Mucosa of gallbladder (tissue), 1 donor: ENCODE data around the gene KRTAP4-9. TPM values are rescaled to one million over a fixed set of nuclear protein-coding genes. Genes with fewer than 3 reads are reported as not detected.
"Not testable (repeated sequence)": the region's sequence is repeated elsewhere in the genome, so short reads cannot be mapped to it uniquely, and the experiment has no call there.

Source experiments
- DNase-seq: peaks from one replicate; pipeline ENCODE4 v3.0.0-alpha.2; 2020; ENCODE audit warnings: low spot score
- total RNA-seq: library from RNA; stranded (reverse); gene quantifications from one replicate; pipeline ENCODE4 v1.2.1, GENCODE V29; 2021
- donor health status: DM: no; HTN: no; CAD: no.

The KRTAP4-9 gene
- total RNA-seq, 1 donor from 2014 or later: not detected

DNA sequence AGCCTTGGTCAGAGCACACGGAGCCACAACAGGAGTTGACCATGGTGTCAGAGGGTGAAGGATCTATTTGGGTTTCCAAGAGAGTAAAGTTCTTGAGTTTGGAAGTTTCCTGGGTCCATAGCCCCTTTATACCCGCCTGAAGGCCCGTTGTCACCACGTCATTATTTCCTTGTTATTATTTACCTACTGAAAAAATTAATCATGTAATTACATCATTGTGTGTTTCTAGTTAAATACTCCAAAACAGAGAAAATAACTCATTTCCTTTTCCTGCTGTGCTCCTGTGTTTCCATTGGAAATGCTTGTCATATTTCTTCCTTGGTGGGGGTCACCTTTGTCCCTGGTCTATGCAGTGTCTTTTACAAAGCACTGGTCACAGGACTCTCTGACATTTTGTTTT, 7.1 kb upstream of the KRTAP4-9 start, which contains the start of gene KRTAP4-8:
KRTAP4-8 (minus strand) TSS at position 101 of the 400 bp plus-strand sequence; CDS start at position 43, 58 bp downstream.
- no peak for DNase-seq

DNA sequence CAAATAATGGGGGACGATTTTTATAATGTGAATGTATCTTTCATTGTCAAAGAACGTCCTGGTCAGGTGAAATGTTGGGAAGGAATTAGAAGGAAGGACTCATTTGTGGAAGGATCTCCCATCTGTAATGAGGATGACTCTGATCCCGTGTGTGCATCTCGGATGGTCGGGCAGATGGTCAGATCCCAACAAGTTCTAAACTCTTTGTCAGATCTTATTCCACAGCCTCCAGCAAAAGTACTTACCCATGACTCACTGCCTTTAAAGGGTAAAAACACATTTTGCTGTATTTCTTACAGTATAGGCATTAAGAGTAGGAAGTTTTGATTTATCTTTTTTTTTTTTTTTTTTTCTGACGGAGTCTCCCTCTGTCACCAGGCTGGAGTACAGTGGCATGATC, 6.7 kb upstream of the KRTAP4-9 start:
- DNase-seq: no peak

DNA sequence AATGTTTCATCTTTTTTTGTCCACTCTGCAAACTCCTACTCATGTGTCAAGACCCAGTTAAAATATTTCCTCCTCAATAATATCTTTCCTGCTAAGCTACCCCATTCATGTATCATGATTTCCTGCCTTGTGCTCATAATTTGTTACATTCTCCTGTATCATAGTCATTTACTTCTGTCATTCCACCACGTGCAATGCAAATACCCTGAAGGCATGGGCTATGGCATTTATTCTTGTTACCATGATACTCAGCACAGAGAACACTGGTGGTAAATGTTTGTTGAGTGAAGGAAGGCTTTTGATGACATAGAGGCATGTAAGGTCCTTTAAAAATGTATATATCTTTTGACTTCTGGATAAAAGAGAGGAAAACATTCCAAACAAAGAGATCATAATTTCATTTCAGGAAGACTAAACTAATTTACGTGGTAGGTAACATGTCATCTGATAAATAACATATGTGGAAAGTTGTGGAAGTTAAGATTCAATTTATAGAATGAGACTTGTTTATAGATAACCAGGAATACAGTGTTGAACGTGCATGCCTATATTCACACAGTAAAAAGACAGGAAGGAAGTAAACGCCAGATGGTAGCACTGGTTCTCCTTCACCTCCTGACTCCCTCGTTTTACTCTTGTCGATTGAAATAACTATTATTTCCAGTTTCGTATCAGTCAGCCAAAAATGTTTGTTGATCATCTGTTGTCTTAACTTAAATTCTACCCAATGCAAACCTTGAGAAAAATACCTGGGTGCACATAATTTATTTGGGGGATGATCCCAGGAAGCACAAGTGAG, 5.3 kb upstream of the KRTAP4-9 start:
- not testable (repeated sequence) for DNase-seq

DNA sequence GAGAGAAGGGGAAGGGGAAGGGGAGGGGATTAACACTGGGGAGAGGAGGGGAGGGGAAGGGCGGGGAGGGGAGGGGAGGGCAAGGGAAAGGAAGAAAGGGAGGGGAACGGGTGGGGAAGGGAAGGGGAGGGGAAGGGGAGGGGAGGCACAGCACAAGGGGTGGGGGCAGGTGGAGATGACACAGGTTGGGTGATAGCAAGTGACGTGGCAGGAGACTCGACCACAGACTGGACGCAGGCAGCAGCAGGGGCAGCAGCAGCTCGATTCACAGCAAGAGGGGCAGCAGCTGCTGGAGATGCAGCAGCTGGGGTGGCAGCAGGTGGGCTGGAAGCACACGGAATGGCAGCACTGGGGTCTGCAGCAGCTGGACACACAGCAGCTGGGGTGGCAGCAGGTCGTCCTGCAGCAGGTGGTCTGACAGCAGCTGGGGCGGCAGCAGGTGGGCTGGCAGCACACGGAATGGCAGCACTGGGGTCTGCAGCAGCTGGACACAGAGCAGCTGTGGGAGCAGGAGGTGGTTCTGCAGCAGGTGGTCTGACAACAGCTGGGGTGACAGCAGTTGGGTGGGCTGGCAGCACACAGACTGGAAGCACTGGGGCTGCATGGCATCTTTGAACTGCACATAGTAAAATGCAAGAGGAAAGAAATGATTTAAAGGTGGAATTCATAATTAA, 3.5 kb upstream of the KRTAP4-9 start, which contains the start of gene KRTAP4-16:
KRTAP4-16 (minus strand) TSS at position 624 of the 674 bp plus-strand sequence; CDS start at position 624, 0 bp downstream.
- no peak for DNase-seq

DNA sequence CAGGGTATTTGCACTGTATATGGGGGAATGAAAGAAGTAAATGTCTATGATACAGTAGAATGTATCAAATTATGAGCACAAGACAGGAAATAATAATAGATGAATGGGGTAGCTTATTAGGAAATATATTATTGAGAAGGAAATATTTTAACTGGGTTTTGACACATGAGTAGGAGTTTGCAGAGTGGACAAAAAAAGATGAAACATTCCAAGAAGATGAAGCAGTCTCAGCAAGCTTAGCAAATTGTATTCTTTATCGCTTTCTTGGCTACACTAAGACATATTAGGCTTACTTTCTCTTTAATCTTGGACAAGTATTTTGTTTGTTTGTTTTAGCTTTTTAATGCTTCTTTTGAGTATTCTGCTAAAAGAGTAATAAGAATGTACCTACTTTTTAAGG, 1.3 kb upstream of the KRTAP4-9 start:
- DNase-seq: no peak

DNA sequence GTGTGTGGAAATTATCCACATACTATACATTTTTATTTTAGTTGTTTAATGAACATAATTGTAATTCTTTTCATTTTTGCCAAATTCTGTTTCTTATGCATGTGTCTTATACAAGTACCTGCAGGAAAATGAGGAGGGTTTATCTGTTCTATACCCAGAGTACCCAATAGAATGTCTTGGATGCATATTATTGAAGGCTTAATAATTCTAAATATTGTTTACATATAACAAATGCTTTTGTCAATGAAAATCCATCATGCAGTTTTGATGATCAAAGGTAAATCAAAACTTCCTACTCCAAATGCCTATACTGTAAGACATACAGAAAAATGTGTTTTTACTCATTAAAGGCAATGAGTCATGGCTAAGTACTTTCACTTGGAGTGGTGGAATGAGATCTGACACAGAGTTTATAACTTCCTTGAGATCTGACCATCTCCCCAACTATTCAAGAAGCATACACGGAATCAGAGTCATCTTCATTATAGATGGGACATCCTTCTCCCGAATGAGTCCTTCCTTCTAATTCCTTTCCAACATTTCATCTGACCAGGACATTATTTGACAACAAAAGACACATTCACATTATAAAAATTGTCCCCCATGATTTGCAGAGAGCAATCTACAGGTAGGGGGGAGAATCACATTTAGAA, 677 bp upstream of the KRTAP4-9 start:
- DNase-seq: not testable (repeated sequence)

DNA sequence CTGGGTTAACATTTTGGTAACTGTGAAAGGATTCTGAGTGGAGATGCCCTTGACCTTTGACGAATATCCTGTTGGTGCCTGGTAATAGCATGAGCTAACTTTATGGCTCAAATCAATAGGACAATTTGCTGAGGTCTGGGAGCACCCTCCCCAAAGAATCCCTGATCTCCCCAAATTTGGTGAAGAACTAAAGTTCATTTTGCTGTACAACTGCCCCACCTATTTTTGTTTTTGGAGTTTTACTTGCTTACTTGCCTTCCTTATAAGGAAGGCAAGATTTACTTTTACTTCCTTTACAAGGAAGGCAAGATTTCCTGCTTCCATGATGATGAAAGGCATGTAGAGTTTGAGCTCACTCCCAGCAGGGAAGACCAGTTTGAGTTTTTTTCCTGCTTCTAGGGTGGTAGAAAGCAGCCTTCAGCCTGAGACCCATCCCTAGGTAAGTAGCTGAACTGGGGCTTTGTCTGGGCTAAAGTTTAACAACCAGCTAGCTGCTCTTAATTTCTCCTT, 2.8 kb downstream of the KRTAP4-9 start:
- DNase-seq: no peak

DNA sequence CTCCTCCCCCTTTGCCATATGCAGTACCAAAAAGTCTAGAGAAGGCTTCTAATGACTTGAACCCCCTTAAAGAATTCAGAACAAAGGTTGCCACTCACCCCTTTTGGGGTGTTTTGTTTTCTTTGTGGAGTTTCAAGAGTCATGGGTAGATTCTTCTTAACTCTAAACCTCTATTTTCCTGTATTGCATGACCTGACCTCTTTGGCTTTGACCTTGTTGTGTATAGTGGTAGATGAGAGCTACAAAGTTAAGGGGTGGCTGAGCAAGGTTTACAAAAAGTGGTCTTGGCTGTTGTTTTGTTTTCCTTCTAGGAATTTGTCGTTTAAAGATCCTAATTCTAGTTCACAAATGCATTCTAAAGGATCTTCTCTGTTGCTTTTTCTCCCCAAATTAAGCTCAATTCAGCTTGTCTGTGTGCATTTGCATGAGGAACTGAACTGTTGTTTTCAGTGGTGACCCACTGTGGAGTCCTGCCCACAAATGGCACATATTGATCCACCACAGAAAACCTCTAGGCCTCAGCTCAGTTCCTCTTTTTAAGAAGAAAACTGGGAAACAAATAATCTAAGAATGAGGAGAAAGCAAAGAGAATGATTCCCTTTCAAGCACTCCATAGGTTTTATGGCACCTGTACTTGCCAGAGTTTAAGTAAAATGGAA, 3.7 kb downstream of the KRTAP4-9 start:
- DNase-seq: not testable (repeated sequence)

DNA sequence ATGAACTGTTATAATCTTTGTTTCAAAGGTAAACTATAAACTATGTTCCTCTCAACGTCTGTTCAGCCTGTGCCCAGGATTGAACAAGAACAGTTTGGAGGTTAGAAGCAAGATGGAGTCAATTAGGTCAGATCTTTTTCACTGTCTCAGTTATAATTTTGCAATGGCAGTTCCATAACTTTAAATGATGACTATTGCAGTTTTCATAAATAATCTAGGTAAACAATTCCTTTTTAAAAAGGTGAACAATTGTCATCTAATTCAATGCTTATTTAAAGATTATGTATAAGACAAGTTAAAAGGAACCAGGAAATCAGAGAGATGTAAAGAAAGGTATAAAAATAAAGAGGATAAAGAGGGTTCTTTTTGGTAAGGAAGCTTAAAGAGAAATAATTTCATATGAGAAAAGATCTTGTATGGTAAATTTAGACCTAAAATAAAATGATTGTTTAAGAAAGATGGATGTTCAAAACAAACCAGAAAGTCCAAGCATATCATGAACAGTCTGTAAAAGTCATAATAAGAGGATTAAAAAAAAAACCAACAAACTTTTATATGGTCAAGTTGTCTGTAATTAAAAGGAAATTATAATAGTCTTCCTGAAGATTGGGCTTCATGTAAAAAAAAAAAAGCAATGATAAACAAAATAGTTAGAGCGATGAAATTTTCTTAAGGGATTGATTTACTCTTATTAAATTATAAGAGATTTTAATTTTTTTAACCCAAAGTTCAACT, 6.1 kb downstream of the KRTAP4-9 start:
- no peak for DNase-seq

DNA sequence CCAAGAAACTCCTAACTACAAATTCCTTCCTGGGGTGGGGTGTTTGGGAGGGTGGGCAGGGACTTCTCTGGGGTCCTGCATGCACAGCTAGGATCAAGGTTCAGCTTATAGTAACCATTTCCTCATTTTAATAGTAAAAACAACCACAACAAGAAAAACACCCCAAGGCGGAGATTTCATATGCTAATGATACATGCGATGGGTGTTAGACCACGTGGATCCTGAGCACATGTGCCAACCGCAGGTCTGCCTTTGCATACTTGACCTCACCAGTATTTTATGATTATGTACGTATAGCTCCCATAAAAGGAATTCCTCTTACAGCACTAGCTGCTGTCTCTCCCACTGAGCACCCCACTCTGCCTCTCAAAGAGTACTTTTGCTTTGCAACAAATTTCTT, 11.1 kb downstream of the KRTAP4-9 start:
- no peak for DNase-seq

DNA sequence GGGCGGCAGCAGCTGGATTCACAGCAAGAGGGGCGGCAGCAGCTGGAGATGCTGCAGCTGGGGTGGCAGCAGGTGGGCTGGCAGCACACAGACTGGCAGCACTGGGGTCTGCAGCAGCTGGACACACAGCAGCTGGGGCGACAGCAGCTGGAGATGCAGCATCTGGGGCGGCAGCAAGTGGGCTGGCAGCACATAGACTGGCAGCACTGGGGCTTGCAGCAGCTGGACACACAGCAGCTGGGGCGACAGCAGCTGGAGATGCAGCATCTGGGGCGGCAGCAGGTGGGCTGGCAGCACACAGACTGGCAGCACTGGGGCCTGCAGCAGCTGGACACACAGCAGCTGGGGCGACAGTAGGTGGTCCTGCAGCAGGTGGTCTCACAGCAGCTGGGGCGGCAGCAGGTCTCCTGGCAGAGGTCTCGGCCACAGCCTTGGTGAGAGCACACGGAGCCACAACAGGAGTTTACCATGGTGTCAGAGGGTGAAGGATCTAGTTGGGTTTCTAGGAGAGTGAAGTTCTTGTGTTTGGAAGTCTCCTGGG, 12.7 kb downstream of the KRTAP4-9 start, which contains the start of gene KRTAP4-11:
KRTAP4-11 (minus strand) TSS at position 528 of the 541 bp plus-strand sequence; CDS start at position 470, 58 bp downstream.
- DNase-seq: not testable (repeated sequence)

DNA sequence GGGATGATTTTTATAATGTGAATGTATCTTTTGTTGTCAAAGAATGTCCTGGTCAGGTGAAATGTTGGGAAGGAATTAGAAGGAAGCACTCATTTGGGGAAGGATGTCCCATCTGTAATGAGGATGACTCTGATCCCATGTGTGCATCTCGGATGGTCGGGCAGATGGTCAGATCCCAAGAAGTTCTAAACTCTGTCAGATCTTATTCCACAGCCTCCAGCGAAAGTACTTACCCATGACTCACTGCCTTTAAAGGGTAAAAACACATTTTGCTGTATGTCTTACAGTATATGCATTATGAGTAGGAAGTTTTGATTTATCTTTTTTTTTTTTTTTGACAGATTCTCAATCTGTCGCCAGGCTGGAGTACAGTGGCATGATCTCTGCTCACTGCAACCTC, 13.5 kb downstream of the KRTAP4-9 start:
- no peak for DNase-seq

DNA sequence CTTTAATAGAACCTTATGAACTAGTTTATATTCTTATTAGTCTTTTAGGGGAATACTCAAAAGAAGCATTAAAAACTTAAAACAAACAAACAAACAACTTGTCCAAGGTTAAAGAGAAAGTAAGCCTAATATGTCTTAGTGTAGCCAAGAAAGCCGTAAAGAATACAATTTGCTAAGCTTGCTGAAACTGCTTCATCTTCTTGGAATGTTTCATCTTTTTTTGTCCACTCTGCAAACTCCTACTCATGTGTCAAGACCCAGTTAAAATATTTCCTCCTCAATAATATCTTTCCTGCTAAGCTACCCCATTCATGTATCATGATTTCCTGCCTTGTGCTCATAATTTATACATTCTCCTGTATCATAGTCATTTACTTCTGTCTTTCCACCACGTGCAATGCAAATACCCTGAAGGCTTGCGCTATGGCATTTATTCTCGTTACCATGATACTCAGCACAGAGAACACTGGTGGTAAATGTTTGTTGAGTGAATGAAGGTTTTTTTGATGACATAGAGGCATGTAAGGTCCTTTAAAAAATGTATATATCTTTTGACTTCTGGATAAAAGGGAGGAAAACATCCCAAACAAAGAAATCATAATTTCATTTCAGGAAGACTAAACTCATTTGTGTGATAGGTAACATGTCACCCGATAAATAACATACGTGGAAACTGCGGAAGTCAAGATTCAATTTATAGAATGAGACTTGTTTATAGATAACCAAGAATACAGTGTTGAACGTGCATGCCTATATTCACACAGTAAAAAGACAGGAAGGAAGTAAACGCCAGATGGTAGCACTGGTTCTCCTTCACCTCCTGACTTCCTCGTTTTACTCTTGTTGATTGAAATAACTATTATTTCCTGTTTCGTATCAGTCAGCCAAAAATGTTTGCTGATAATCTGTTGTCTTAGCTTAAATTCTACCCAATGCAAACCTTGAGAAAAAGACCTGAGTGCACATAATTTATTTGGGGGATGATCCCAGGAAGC, 14.8 kb downstream of the KRTAP4-9 start:
- DNase-seq: not testable (repeated sequence)

DNA sequence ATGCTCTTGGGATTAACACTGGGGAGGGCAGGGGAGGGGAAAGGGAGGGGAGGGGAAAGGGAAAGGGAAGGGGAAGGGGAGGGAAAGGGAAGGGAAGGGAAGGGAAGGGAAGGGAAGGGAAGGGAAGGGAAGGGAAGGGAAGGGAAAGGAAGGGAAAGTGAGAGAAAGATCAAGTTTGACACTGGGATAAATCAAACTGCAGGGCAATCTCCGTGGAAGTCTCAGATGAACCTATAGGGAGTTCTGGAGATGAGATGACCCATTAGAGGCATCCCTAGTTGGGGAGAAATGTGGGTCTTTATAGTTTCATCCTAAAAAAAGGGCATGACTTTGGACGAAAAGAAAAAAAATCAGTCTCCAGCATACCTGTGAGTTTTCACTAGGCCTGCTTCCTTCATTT, 16.6 kb downstream of the KRTAP4-9 start:
- no peak for DNase-seq

DNA sequence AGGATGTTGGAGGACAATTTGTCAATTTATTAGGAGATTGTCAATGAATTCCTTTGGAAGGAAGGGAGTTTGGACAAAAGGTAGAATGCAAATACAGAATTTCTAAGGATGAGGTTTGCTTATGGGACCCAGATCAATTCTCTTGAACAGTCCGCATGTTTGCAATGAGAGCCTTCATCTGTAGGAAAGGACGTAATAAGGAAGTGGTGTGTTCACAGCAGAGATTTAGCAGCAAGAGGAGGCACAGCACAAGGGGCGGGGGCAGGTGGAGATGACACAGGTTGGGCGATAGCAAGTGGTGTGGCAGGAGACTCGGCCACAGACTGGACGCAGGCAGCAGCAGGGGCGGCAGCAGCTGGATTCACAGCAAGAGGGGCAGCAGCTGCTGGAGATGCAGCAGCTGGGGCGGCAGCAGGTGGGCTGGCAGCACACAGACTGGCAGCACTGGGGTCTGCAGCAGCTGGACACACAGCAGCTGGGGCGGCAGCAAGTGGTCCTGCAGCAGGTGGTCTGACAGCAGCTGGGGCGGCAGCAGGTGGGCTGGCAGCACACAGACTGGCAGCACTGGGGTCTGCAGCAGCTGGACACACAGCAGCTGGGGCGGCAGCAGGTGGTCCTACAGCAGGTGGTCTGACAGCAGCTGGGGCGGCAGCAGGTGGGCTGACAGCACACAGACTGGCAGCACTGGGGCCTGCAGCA, 18.3 kb downstream of the KRTAP4-9 start:
- not testable (repeated sequence) for DNase-seq

DNA sequence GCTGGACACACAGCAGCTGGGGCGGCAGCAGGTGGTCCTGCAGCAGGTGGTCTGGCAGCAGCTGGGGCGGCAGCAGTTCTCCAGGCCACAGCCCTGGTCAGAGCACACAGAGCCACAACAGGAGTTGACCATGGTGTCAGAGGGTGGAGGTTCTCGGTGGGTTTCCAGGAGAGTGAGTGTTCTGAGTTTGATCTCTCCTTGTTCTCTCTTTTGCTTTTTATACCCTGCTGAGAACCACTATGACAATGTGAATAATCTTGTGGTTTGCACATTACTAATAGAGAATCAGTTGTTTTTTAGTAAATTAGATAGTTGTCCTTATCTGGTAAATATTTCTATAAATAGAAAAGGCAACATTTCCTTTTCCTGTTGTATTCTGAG, 18.8 kb downstream of the KRTAP4-9 start, which contains the start of gene KRTAP4-12:
KRTAP4-12 (minus strand) TSS at position 192 of the 381 bp plus-strand sequence; CDS start at position 132, 60 bp downstream.
- not testable (repeated sequence) for DNase-seq

DNA sequence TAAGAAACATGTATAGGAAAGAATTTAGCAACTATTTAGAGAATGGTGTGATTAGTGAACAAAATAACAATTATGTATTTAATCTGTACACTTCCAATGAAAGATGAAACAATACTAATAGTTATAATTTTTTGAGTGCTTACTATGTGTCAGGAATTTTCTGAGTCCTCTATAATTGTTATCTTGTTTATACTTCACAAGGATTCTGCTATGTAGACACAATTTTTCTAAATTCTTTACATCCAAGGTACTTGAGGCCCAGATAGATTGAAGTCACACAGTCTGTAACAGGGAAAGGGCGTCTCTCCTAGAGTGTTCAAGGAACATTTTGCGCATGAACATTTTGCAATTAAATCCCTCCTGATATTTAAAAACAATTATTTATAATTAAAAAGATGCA, 19.9 kb downstream of the KRTAP4-9 start:
- DNase-seq: no peak

DNA sequence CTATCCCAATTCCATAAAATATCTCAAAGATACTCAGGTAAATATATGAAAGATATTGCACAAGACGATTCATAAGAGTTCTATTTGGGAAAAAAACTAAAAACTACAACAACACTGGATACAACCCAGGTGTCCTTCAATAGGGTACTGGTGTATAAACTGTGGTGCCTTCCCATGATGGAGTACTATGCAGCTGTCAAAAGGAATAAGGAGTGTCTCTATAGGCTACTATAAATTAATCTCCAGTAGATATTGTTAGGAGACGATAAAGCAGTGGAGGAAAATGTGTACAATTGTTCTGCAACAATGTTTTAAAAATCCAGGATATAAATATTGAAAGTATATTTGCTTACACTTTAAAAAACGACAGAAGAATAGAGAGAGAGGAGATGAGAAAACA, 21.2 kb downstream of the KRTAP4-9 start:
- no peak for DNase-seq
